GM12872 (cell line): ENCODE results near the gene ASPSCR1.

ENCODE experiments used
- CTCF ChIP-seq: IDR thresholded peaks from 3 replicates; pipeline ENCODE4 v1.5.1; 2011; ENCODE audit warnings: low read depth, mild to moderate bottlenecking, low read length, moderate library complexity; ENCODE audit not compliant: insufficient read depth

The ASPSCR1 gene

GRCh38 chr17:81939218-81939617, 38.2 kb upstream of the ASPSCR1 start:
- TF ChIP-seq CTCF: no peak

- TF ChIP-seq CTCF: no peak
Observed at GRCh38 chr17:81939881-81940385, 37.5 kb upstream of the ASPSCR1 start.

- no peak for TF ChIP-seq CTCF
Observed at GRCh38 chr17:81940538-81941483, 36.6 kb upstream of the ASPSCR1 start.

- TF ChIP-seq CTCF: no peak
Observed at GRCh38 chr17:81941484-81942166, 35.8 kb upstream of the ASPSCR1 start.

DNA sequence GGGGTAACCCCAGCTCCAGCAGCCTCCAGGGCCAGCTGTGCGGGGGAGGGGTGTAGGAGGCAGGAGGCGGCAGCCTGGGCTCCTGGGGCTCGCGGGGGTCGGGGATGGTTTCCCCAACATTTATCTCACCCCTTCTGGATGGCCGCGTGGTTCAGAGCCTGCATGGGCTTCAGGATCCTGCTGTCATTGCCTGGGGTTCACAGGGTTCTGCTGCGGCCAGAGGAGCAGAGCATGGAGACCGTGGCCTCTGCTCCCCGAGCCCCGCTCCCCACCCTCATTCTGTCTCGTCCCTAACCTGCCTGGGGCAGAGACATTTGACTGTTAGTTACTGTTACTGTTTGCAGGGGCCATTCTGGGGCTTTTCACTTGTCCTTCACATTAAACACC, 35.3 kb upstream of the ASPSCR1 start:
- no peak for TF ChIP-seq CTCF

GRCh38 chr17:81944858-81945257, 32.6 kb upstream of the ASPSCR1 start:
- no peak for TF ChIP-seq CTCF

GRCh38 chr17:81947189-81947588, 30.2 kb upstream of the ASPSCR1 start, which contains the start of gene MYADML2:
TSS of gene MYADML2 (minus strand) at chr17:81947233. CDS start at chr17:81941741, 5,492 bp downstream.
- TF ChIP-seq CTCF: no peak
